NCI-H2081 (cell line): Measurements from ENCODE around the gene FRA10AC1.

ENCODE experiments used
- DNase-seq, 2 experiments: peaks; one replicate each; lab custom pipeline; 2025; lab: John Stamatoyannopoulos, UW

The FRA10AC1 gene, protein sequence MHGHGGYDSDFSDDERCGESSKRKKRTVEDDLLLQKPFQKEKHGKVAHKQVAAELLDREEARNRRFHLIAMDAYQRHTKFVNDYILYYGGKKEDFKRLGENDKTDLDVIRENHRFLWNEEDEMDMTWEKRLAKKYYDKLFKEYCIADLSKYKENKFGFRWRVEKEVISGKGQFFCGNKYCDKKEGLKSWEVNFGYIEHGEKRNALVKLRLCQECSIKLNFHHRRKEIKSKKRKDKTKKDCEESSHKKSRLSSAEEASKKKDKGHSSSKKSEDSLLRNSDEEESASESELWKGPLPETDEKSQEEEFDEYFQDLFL

GRCh38 chr10:93702210-93703001 lies at the start of gene FRA10AC1:
TSS of gene FRA10AC1 (minus strand) at chr10:93702592. CDS start at chr10:93700106, 2,486 bp downstream.
- peak; percentile 83 to 86 for DNase-seq

DNA sequence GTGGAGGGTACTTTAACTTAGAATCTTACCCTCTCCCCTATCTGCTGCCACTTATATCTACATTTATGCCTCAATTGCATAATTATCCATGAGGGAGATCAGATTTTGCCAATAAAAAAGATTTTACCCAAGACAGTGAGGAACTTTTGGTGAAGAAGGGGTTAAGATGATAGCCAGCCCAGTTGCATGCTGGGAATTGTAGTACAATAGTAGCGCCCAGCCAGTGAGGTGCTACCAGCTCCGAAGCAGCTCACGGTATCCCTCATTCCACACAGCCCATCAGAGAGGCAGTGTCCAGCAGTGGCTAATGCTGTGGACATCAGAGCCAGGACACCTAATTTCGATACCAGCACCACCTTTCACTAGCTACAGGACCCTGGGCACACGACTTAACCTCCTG lies 49.4 kb upstream of the FRA10AC1 start:
- DNase-seq = no peak

DNA sequence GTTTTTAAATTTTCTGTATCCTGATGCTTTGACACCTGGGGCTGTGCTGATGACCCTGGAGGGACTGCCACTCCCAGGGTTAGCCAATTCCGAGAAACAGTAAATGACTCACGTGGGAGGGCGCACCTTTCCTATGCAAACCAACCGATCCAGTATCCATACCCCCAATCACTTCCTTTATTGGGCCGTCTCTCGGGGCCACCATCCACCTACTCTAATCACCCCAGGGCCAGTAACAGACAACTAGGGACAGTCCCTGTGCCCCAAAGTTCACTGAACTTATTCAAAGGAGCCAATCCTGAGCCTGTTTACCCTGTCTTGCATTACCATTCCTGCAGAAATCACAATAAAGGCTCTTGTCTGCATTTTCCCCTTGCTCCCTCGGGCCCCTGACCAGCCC lies 48.7 kb upstream of the FRA10AC1 start:
- DNase-seq = no peak

GRCh38 chr10:93749218-93749799 lies 46.9 kb upstream of the FRA10AC1 start:
- DNase-seq = peak in 1 of 2 experiments; percentile 15

GRCh38 chr10:93746844-93747284 lies 44.5 kb upstream of the FRA10AC1 start:
- peak; percentile 53 to 81 for DNase-seq

DNA sequence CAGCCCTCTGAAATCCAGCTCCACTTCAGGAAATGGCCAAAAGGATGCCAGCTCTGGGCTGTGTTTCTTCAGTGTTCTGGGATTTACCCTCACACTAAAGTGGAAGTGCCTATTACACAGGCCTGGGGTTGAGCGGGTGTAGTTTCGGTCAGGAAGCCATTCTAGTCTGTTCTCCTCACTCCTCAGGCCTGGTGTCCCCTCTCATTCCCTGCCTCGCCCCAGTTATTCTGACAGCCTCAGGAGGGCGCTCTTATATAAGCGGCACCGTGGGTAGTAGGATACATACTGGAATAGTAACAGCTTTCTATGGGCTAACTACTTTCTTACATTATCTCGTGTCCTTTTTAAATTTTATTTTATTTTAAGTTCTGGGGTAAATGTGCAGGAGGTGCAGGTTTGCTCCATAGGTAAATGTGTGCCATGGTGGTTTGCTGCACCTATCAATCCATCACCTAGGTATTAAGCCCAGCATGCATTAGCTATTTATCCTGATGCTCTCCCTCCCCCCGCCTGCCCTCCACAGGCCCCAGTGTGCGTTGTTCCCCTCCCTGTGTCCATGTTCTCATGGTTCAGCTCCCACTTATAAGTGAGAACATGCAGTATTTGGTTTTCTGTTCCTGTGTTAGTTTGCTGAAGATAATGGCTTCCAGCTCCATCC lies 43.1 kb upstream of the FRA10AC1 start:
- DNase-seq = peak; percentile 5 to 9

GRCh38 chr10:93742633-93743349 lies 40.4 kb upstream of the FRA10AC1 start:
- DNase-seq = no peak

DNA sequence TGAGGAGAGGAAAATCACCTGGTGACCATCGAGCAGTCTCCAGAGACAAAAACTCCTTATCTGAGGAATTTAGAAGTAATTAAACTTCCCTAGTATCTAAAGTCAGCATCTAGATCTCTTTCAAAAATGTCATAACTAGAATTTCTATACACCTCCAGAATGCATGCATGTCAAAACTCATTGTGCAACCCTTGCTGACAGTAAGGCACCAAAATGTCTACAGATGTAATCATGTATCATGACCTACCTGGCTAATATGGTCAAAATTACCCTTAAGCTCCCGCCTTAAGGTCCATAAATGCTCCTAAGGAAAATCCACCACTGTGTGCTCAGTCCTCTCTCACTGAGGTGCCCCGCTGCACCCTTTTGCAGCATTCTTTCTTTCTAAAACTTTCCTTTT lies 39.0 kb upstream of the FRA10AC1 start:
- no peak for DNase-seq

DNA sequence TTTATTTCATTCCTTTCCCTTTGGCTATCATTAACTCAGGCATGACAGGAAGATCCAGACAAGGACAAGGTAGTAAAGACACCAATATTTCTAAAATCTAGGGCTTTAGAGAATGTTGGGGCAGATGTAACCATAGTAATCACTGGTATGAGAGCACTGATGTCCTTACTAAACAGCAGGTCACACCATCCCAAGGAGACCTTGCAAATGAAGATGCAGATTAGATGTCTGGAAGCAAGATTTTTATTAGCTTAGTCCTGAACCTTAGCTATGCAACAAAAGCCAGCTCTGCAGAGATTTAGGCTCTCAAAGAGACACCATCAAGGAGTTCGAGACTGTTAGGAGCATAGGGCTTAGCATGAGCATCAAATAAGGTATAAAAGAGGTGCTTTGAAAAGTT lies 23.6 kb upstream of the FRA10AC1 start:
- DNase-seq = no peak

GRCh38 chr10:93723153-93723552 lies 20.8 kb upstream of the FRA10AC1 start:
- DNase-seq = no peak

- no peak for DNase-seq
Observed at GRCh38 chr10:93722550-93722949, 20.2 kb upstream of the FRA10AC1 start.

DNA sequence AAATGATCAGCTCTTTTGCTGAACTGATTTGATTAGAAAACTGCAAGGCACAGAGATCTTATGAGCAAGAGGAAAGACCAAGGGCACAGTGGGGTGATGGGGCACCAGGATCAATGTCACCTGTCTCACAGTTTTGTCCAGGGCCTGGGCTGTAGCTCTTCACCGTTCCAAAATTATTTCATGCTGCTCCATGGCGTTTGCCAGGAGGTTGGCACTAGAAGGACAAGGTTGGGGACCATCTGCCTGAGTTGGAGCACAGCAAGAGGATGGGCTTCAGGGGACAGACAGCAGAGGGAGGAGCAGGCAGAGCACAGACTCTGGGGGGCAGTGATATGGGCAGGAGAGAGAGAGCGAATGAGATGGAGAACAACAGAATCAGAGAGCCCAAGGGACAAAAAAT lies 17.5 kb upstream of the FRA10AC1 start:
- no peak for DNase-seq

DNA sequence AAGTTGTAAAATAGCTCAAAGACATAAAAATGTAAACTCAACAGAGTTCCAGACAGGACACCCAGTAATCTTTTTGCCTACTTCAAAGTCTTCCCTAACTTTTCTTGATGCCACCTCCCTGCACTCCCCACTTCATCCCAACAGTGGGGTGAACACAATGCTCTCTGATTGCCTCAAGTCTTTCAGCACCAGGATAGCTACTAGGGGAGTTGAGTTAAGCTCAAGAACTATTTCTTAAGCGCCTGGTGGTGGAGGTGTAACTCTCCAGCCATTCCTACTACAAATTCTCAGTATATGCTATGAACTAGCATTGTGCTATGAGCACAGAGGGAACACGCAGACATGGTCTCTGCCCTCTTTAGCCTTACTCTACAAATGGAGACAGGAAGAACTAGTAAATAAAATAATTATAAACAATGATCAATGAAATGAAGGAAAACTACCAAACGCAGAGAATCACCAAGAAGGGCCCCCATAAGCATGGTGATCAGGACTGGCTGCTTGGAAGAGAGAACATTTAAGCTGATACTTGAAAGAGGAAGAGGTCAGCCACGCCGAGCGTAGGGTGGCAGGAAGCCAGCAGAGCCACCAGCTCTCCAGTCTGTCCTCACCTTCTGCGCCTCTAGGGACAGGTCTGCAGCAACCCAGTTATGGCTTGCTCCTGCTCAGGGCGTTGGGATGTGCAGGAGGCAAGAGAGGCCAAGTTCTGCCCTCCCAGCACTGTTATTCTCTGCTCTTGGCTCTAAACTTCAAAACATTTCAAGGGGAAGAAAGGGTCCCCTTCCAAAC lies 16.7 kb upstream of the FRA10AC1 start:
- no peak for DNase-seq

DNA sequence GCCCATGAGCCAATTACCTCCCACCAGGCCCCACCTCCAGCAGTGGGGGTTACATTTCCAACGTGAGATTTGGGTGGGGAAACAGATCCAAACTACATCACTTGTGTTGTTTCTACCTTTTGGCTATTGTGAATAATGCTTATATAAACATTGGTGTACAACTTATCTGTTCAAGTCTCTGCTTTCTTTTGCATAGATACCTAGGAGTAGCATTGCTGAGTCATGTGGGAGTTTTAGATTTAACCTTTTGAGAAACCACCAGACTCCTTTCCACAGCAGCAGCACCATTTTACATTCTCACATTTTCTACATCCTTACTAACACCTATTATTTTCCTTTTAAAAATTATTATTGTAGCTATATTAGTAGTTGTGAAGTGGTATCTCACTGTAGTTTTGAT lies 14.4 kb upstream of the FRA10AC1 start:
- DNase-seq = no peak

DNA sequence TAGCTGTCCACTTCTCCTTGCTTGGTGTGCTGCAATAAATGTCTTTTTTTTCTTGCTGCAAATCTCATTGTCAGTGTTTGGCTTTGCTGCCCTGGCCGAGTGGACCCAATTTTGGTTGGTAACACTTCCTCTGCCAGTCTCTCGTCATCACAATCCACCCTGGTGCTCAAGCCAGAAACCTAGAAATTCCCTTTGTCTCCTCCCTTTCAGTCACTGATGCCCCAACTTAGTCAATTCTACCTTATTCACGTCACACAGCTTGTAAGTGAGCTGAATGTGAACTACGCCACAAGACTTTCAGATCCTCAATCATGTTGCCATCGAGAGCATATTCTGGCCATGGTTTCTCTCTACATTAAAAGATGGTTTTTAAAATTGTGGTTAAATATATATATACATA lies 13.0 kb upstream of the FRA10AC1 start:
- no peak for DNase-seq

DNA sequence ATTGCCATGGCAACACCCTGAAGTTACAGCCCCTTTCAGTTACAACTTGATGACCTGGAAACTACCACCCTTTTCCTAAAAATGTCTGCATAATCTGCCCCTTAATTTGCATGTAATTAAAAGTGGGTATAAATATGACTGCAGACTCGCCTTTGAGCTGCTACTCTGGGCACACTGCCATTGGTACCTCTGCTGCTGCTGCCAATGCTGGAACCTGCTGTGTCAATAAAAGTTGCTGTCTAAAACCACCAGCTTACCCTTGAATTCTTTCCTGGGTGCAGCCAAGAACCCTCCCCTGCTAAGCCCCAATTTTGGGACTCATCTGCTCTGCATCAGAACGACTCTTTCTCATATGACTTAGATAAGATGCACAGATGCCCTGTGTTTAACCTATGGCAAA lies 10.2 kb upstream of the FRA10AC1 start:
- DNase-seq = no peak

DNA sequence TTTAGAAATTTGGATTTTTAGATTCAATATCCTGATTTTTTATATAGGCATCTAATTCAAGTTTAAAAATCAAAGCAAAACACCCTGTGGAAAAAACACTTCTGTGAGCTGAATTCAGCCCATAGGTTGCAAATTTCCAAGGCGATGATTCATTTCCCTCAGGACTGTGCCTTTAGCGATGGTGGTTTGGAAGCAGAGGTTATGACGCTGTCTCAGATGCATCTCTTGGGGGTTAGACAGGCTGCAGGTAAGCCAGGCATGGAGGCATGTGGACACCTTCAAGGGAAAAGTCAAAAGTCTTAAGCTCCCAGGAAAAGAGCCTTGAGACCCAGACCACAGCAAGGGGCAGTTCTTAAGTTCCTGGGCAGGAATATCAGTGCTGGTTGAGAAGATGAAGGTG lies 9.5 kb upstream of the FRA10AC1 start:
- DNase-seq = no peak

DNA sequence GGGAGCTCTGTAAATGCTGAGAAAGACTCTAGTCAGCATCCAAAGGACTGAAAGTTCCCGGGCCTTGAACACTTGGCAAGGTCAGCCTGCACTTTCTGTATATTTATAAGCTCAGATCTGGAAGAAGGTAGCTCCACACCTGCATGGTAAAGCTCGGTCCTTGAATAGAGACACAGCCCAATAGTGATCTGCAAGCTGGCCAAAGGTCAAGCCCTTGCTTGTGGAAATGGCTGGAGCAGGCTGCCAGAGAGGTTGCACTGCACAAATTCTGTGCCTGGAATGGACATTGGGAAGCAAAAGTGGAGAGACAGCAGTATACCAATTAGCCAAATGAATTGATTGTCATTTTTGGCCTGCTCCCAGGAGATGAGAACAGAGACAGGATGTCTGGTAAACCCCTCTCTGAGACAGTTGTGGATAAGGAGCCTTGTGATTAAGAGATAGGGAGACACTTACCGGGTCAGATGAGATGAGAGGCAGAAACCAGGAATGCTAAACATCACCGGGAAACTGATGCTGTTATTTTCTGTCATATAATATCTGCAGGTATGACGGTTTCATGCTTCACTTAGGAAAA lies 8.0 kb upstream of the FRA10AC1 start:
- DNase-seq = no peak

- DNase-seq = no peak
Observed at GRCh38 chr10:93707623-93708022, 5.2 kb upstream of the FRA10AC1 start.

DNA sequence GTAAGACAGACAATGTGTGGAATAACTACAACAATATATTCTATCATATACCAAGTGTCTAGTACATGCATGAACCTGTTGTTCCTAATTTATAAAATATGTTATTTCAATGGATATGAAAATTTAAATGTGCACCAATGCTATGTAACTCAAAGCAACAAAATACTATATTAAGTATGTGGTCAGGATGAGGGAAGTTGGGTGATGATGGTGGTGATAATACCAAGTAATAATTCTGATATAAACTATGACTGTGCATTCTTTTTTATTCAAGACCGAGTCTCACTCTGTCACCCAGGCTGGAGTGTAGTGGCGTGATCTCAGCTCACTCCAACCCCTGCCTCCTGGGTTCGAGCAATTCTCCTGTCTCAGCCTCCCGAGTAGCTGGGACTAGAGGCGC lies 2.1 kb upstream of the FRA10AC1 start:
- DNase-seq = no peak

- DNase-seq = no peak
Observed at GRCh38 chr10:93703841-93704240, 1.4 kb upstream of the FRA10AC1 start.
